ENCODE data around the gene SDC1.

The SDC1 gene

GRCh38 chr2:20168048-20168726 lies 56.7 kb downstream of the SDC1 start:
- no peak for DNase-seq

- DNase-seq, result no peak
These were observed 57.6 kb downstream of the SDC1 start for GRCh38 chr2:20167356-20167755.

GRCh38 chr2:20165677-20166509 lies 59.0 kb downstream of the SDC1 start:
- no peak for DNase-seq

- DNase-seq, result no peak
These were observed 60.0 kb downstream of the SDC1 start for GRCh38 chr2:20164734-20165478.

- peak in 1 of 2 experiments; percentile 30 for DNase-seq
These were observed 60.7 kb downstream of the SDC1 start for GRCh38 chr2:20164061-20164733.

GRCh38 chr2:20159411-20160070 lies 65.4 kb downstream of the SDC1 start:
- no peak for DNase-seq

- DNase-seq, result peak in 1 of 2 experiments; percentile 13
These were observed 67.6 kb downstream of the SDC1 start for GRCh38 chr2:20157193-20157891.

GRCh38 chr2:20156836-20157192 lies 68.1 kb downstream of the SDC1 start:
- no peak for DNase-seq

- no peak for DNase-seq
These were observed 68.7 kb downstream of the SDC1 start for GRCh38 chr2:20156076-20156759.

- DNase-seq, result no peak
These were observed 71.6 kb downstream of the SDC1 start for GRCh38 chr2:20153131-20153851.

GRCh38 chr2:20150806-20151571 lies 73.9 kb downstream of the SDC1 start:
- no peak for DNase-seq
